Right lobe of liver (tissue), 6 donors: Measurements from ENCODE around the gene DYNLL2. TPM values are rescaled to one million over a fixed set of nuclear protein-coding genes. Genes with fewer than 3 reads are reported as not detected.
"Not testable (repeated sequence)": the region's sequence is repeated elsewhere in the genome, so short reads cannot be mapped to it uniquely, and the experiment has no call there.

Source experiments
- ATAC-seq, 4 donors: fragments of 200-7000 bp; cut with Tn5 transposase; one replicate each; pipeline ENCODE4 v1.9.1; 2020; ENCODE audit warnings: mild to moderate bottlenecking in 4 of 4, moderate library complexity in 4 of 4
- DNase-seq, 3 donors: peaks; one replicate each; pipeline ENCODE4 v3.0.0-alpha.2; 2020
- H3K27ac ChIP-seq, 3 donors: fragments of 200-600 bp; one replicate each; pipeline ENCODE4 v1.8.0; 2022
- H3K27me3 ChIP-seq, 2 donors: fragments of 200-600 bp; one replicate each; pipeline ENCODE4 v1.8.0; 2022
- H3K36me3 ChIP-seq, 4 donors: fragments of 200-600 bp; sonication (generic) in 1 of 4; one replicate each; pipeline versions ENCODE4 v1.5.1 to v1.8.0; 2017 to 2022; ENCODE audit warnings: control low read depth in 1 of 4
- H3K4me1 ChIP-seq, 4 donors: fragments of 200-600 bp; sonication (generic) in 1 of 4; one replicate each; pipeline versions ENCODE4 v1.5.1 to v1.8.0; 2017 to 2022; ENCODE audit warnings: control low read depth in 1 of 4
- H3K4me3 ChIP-seq, 3 donors: fragments of 200-600 bp; one replicate each; pipeline ENCODE4 v1.8.0; 2022
- H3K9me3 ChIP-seq, 4 donors: fragments of 200-600 bp; sonication (generic) in 1 of 4; one replicate each; pipeline versions ENCODE4 v1.5.1 to v1.8.0; 2017 to 2022; ENCODE audit warnings: control low read depth in 1 of 4
- POLR2A ChIP-seq: fragments of 450-650 bp; IDR thresholded peaks from one replicate; pipeline ENCODE4 v1.6.1; 2017; ENCODE audit warnings: antibody characterized with exemption, mild to moderate bottlenecking
- WGBS: methylation state at CpG from one replicate; pipeline ENCODE4 v1.1.6; 2018; ENCODE audit warnings: low coverage, low lambda C conversion rate; ENCODE audit not compliant: insufficient coverage; ENCODE audit errors: missing lambda C conversion rate; 5-methylcytosine and 5-hydroxymethylcytosine counted together
- intact Hi-C, 2 donors: fragments of 100-400 bp; cut with DNase I; formaldehyde crosslinking; loops; one replicate each; pipeline versions ENCODE4 v1.11.2 to v1.14.1; 2022
- total RNA-seq, 6 experiments: library from RNA; depleted of rRNA in 2 of 6; stranded (reverse); fragments of >200 nt in 2 of 6; fragmentation: NEBNext Ultra II Directional in 3 of 6; extraction: Animal tissue kit (Norgen Biotek cat#: 25700) in 3 of 6; gene quantifications; one replicate each; pipeline versions ENCODE4 v1.1.0 to v1.2.4, GENCODE V29; 2016 to 2023
- TF ChIP-seq, protein P1 (sequence below), 4 donors: fragments of 200-600 bp in 3 of 4; fragments of 450-650 bp in 1 of 4; IDR thresholded peaks; one replicate each; pipeline versions ENCODE4 v1.5.1 to v1.8.0; 2016 to 2022; ENCODE audit warnings: antibody characterized with exemption in 4 of 4, mild to moderate bottlenecking in 2 of 4
- donor health status: DM: no; HTN: yes; CAD: no.
- donor health status: DM: no; HTN: no; CAD: no.
- donor health status: DM: no; HTN: no; CAD: no.
- donor health status: DM: no; HTN: yes; CAD: no.
- donor health status: DM: no; HTN: yes; CAD: no.

Gene DYNLL2
- total RNA-seq, 6 experiments from 2014 or later = 13.3 to 28.7 (median 17.7) TPM

DNA sequence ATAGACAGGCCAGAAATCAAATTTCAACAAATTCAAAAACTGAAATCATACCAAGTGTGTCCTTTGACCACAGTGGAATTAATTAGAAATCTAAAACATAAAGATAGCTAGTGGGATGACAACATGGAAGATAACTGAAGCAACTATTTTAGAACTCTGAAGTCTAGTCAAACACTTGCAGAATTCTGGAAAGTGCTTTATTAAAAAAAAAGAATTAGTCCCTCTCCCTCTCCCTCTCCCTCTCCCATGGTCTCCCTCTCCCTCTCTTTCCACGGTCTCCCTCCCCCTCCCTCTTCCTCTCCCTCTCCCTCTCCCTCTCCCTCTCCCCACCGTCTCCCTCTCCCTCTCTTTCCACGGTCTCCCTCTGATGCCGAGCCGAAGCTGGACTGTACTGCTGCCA is 58.3 kb downstream of the DYNLL2 start:
- Histone ChIP-seq H3K27ac (no peak overlapping the region), H3K9me3 (peaks cover 0 to 4% (median 0%) of the 10 kb centered on the region in 4 donors), H3K36me3 (no peaks in the 10 kb centered on the region), H3K27me3 (no peaks in the 10 kb centered on the region), H3K4me3 (no peak overlapping the region), H3K4me1 (no peaks in the 10 kb centered on the region)
- 81% methylated on average over 5 of the region's 5 CpGs for WGBS
- TF ChIP-seq, protein P1, sequence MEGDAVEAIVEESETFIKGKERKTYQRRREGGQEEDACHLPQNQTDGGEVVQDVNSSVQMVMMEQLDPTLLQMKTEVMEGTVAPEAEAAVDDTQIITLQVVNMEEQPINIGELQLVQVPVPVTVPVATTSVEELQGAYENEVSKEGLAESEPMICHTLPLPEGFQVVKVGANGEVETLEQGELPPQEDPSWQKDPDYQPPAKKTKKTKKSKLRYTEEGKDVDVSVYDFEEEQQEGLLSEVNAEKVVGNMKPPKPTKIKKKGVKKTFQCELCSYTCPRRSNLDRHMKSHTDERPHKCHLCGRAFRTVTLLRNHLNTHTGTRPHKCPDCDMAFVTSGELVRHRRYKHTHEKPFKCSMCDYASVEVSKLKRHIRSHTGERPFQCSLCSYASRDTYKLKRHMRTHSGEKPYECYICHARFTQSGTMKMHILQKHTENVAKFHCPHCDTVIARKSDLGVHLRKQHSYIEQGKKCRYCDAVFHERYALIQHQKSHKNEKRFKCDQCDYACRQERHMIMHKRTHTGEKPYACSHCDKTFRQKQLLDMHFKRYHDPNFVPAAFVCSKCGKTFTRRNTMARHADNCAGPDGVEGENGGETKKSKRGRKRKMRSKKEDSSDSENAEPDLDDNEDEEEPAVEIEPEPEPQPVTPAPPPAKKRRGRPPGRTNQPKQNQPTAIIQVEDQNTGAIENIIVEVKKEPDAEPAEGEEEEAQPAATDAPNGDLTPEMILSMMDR (IDR thresholded peaks at IDR 0.05) = no peak
- TF ChIP-seq POLR2A = no peak
- no peak for DNase-seq
- intact Hi-C loops = no loop called here
- no peak for ATAC-seq

DNA sequence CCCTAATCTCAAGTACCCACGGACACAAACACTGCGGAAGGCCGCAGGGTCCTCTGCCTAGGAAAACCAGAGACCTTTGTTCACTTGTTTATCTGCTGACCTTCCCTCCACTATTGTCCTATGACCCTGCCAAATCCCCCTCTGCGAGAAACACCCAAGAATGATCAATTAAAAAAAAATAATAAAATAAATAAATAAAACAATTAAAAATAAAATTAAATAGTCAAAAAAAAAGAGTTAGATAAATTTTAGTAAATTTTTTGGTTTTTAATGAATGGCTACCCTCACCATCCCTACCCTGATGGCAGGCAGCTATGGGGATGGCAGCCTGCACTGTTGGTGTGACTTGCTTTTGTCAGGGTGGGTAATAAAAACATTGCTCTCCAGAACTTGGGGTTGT is 60.1 kb downstream of the DYNLL2 start:
- H3K4me1 ChIP-seq, H3K27ac ChIP-seq, DNase-seq, ATAC-seq, H3K9me3 ChIP-seq, intact Hi-C loops, H3K4me3 ChIP-seq, H3K36me3 ChIP-seq, H3K27me3 ChIP-seq: not testable (repeated sequence)
- 44% methylated on average over 3 of the region's 4 CpGs for WGBS

DNA sequence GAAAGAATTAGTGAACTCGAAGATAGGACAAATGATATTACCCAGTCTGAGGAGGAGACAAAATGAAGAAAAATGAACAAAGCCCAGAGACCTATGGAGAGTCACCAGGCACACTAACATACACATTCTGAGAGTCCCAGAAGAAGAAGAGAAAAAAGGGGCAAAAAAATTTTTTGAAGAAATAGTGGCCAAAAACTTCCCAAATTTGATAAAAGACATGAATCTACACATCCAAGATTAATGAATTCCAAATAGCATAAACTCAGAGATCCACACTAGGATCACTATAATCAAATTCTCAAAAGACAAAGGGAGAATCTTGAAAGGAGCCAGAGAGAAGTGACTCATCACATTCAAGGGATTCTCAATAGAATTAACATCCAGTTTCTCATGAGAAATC is 61.6 kb downstream of the DYNLL2 start:
- H3K9me3 ChIP-seq = peaks cover 0 to 4% (median 0%) of the 10 kb centered on the region in 4 donors
- 40% methylated on average over 1 of the region's 1 CpG for WGBS
- ATAC-seq (no peak), DNase-seq (no peak)
- H3K4me1 ChIP-seq = no peaks in the 10 kb centered on the region
- intact Hi-C loops = no loop called here
- no peak for TF ChIP-seq POLR2A
- TF ChIP-seq, protein P1 (IDR thresholded peaks at IDR 0.05) = no peak
- H3K27me3 ChIP-seq = no peaks in the 10 kb centered on the region
- H3K36me3 ChIP-seq = no peaks in the 10 kb centered on the region
- no peak overlapping the region for H3K4me3 ChIP-seq
- no peak overlapping the region for H3K27ac ChIP-seq

Other genes with a start within 250 kb of the DYNLL2 start
- 10 to 100 TPM; 13.0 to 23.0 (median 15.2) TPM for gene MRPS23, start 233.4 kb upstream of the DYNLL2 start, total RNA-seq
- 1 to 10 TPM; 4.0 to 8.5 (median 5.5) TPM for gene CUEDC1, start 128.0 kb upstream of the DYNLL2 start, total RNA-seq
- gene VEZF1, start 95.2 kb upstream of the DYNLL2 start, total RNA-seq = 10 to 100 TPM; 13.0 to 19.3 (median 14.6) TPM
- gene SRSF1, start 76.2 kb upstream of the DYNLL2 start, total RNA-seq = 10 to 100 TPM; 55.7 to 92.0 (median 80.0) TPM
- gene OR4D1, start 65.0 kb downstream of the DYNLL2 start, total RNA-seq = not detected
- gene OR4D2, start 83.6 kb downstream of the DYNLL2 start, total RNA-seq = not detected
- gene EPX, start 109.3 kb downstream of the DYNLL2 start, total RNA-seq = under 1 TPM in 1 of 6 experiments, not detected in 5; 0.07 TPM
- 1 to 10 TPM; 3.3 to 9.2 (median 7.2) TPM for gene MKS1, start 135.8 kb downstream of the DYNLL2 start, total RNA-seq
- gene LPO, start 155.2 kb downstream of the DYNLL2 start, total RNA-seq = not detected
- 1 to 10 TPM in 2 of 6 experiments, under 1 TPM in 2, not detected in 2; 0.26 to 4.2 (median 1.9) TPM for gene MPO, start 197.5 kb downstream of the DYNLL2 start, total RNA-seq
- 1 to 10 TPM in 5 of 6 experiments, under 1 TPM in 1; 0.87 to 8.3 (median 3.8) TPM for gene TSPOAP1, start 245.4 kb downstream of the DYNLL2 start, total RNA-seq